Measurements from ENCODE around the gene DCDC1.

- TF ChIP-seq POLR2A (IDR thresholded peaks at IDR 0.05; ENCODE audit: low read length): no peak
- TF ChIP-seq GATA1 (IDR thresholded peaks at IDR 0.05; ENCODE audit: low read depth, low read length): no peak
Measured at GRCh38 chr11:30914143-30914762, 455.3 kb downstream of the DCDC1 start.
